Naive thymus-derived CD4-positive, alpha-beta T cell (primary cell): Measurements from ENCODE around the gene SNORC. TPM values are rescaled to one million over a fixed set of nuclear protein-coding genes. Genes with fewer than 3 reads are reported as not detected.

Source experiments
- ATAC-seq: fragments of 150-1000 bp; cut with Tn5 transposase; 2 replicates; pipeline ENCODE4 v1.10.0; 2021; ENCODE audit warnings: mild to moderate bottlenecking, moderate library complexity
- CTCF ChIA-PET: fragments of 350-600 bp; sonication (Branson Sonifier 250); formaldehyde crosslinking; loops from one replicate; lab custom pipeline; 2021; ENCODE audit warnings: antibody characterized with exemption; lab: Charles Lee
- POLR2A ChIA-PET: fragments of 350-600 bp; sonication (Branson Sonifier 250); formaldehyde crosslinking; loops from one replicate; lab custom pipeline; 2021; ENCODE audit warnings: antibody characterized with exemption, inconsistent platforms; lab: Charles Lee
- DNase-seq, 9 donors: peaks; one replicate each; pipeline versions ENCODE4 v3.0.0 to v3.0.0-alpha.2; 2020 to 2022; ENCODE audit warnings: mixed read lengths in 1 of 9
- H3K27ac ChIP-seq: one replicate; pipeline ENCODE4 v1.7.0; 2013; ENCODE audit warnings: mild to moderate bottlenecking, low read depth, low read length, moderate library complexity
- H3K27me3 ChIP-seq, 2 donors: one replicate each; pipeline ENCODE4 v1.7.0; 2013; ENCODE audit warnings: low read length in 2 of 2, mild to moderate bottlenecking in 2 of 2, moderate library complexity in 2 of 2; ENCODE audit not compliant: control insufficient read depth in 2 of 2, insufficient read depth in 2 of 2
- H3K36me3 ChIP-seq, 3 experiments: 1 replicate in 2 of 3; 2 replicates in 1 of 3; pipeline ENCODE4 v1.7.0; 2013; ENCODE audit warnings: low read length in 3 of 3, mild to moderate bottlenecking in 3 of 3, moderate library complexity in 1 of 3; ENCODE audit not compliant: insufficient read depth in 3 of 3, control insufficient read depth in 2 of 3
- H3K4me1 ChIP-seq, 2 donors: one replicate each; pipeline ENCODE4 v1.7.0; 2013; ENCODE audit warnings: low read length in 2 of 2, mild to moderate bottlenecking in 2 of 2, moderate library complexity in 1 of 2; ENCODE audit not compliant: control insufficient read depth in 2 of 2, insufficient read depth in 2 of 2
- H3K4me3 ChIP-seq: 2 replicates; pipeline ENCODE4 v1.7.0; 2013; ENCODE audit warnings: mild to moderate bottlenecking, low read length
- H3K9me3 ChIP-seq, 3 experiments: 1 replicate in 2 of 3; 2 replicates in 1 of 3; pipeline ENCODE4 v1.7.0; 2013; ENCODE audit warnings: low read length in 3 of 3; ENCODE audit not compliant: control insufficient read depth in 2 of 3
- H3K27ac Mint-ChIP-seq, 9 donors: one replicate each; pipeline ENCODE4 v1.8.0; 2020 to 2022; ENCODE audit warnings: mixed read lengths in 9 of 9, mild to moderate bottlenecking in 8 of 9, moderate library complexity in 5 of 9, inconsistent platforms in 2 of 9
- H3K27me3 Mint-ChIP-seq, 5 donors: one replicate each; pipeline ENCODE4 v1.8.0; 2021 to 2022; ENCODE audit warnings: mixed read lengths in 5 of 5, mild to moderate bottlenecking in 1 of 5
- H3K36me3 Mint-ChIP-seq, 5 donors: one replicate each; pipeline ENCODE4 v1.8.0; 2020 to 2022; ENCODE audit warnings: mixed read lengths in 5 of 5, mild to moderate bottlenecking in 3 of 5, inconsistent platforms in 1 of 5
- H3K4me1 Mint-ChIP-seq, 7 donors: one replicate each; pipeline ENCODE4 v1.8.0; 2020 to 2022; ENCODE audit warnings: mixed read lengths in 7 of 7, mild to moderate bottlenecking in 3 of 7, inconsistent platforms in 1 of 7
- H3K4me3 Mint-ChIP-seq, 10 donors: one replicate each; pipeline ENCODE4 v1.8.0; 2020 to 2022; ENCODE audit warnings: mild to moderate bottlenecking in 10 of 10, mixed read lengths in 10 of 10, moderate library complexity in 6 of 10, inconsistent platforms in 2 of 10
- H3K9me3 Mint-ChIP-seq, 11 donors: one replicate each; pipeline ENCODE4 v1.8.0; 2020 to 2022; ENCODE audit warnings: mixed read lengths in 11 of 11, mild to moderate bottlenecking in 4 of 11, inconsistent platforms in 1 of 11, moderate library complexity in 1 of 11
- intact Hi-C, 2 donors: fragments of 100-400 bp; cut with micrococcal nuclease; formaldehyde crosslinking; loops; one replicate each; pipeline ENCODE4 v1.15.1; 2023
- polyA plus RNA-seq, 2 donors: library from polyadenylated mRNA; unstranded; fragments of 300-500 nt; fragmentation: Illumina TruSeq; gene quantifications; one replicate each; pipeline ENCODE4 v1.2.3, GENCODE V29; 2021
- total RNA-seq, 6 experiments: library from RNA in 5 of 6; stranded (reverse) in 5 of 6; gene quantifications; 1 replicate in 5 of 6; 2 replicates in 1 of 6; pipeline ENCODE4 v1.2.3 and lab custom pipeline; 2021 to 2026

The SNORC gene
- total and polyA plus RNA-seq, 7 experiments from 2014 or later, result 1.2 to 3.6 (median 1.6) TPM; not detected in 2

- Mint-ChIP-seq H3K9me3 (peaks cover 0 to 1% (median 0%) of the 10 kb centered on the region in 11 donors), H3K4me3 (no peak overlapping the region), H3K27me3 (no peaks in the 10 kb centered on the region), H3K4me1 (no peaks in the 10 kb centered on the region), H3K27ac (no peak overlapping the region), H3K36me3 (no peaks in the 10 kb centered on the region)
- H3K4me1 ChIP-seq, result no peaks in the 10 kb centered on the region
- no peak overlapping the region for H3K27ac ChIP-seq
- no peaks in the 10 kb centered on the region for H3K9me3 ChIP-seq
- no peaks in the 10 kb centered on the region for H3K36me3 ChIP-seq
- no peak for DNase-seq
- intact Hi-C loops, result no loop called here
- POLR2A ChIA-PET, result no interaction called here
- CTCF ChIA-PET, result interaction anchor here (0.8 kb wide), 1 partner anchor 30 kb away, joined by 3 read pairs; no protein-coding TSS in a partner anchor
- ATAC-seq, result no peak
- H3K27me3 ChIP-seq, result no peaks in the 10 kb centered on the region
- H3K4me3 ChIP-seq, result no peak overlapping the region
Observed at GRCh38 chr2:232884549-232885263, 14.6 kb downstream of the SNORC start.

GRCh38 chr2:232885264-232885961 lies 15.3 kb downstream of the SNORC start:
- H3K4me3 Mint-ChIP-seq, result no peak overlapping the region
- ChIA-PET POLR2A (no interaction called here), CTCF (no interaction called here)

GRCh38 chr2:232886176-232886575 lies 16.1 kb downstream of the SNORC start:
- Mint-ChIP-seq H3K4me3 (no peak overlapping the region), H3K4me1 (no peaks in the 10 kb centered on the region), H3K27ac (no peak overlapping the region), H3K9me3 (peaks cover 0 to 1% (median 0%) of the 10 kb centered on the region in 11 donors), H3K27me3 (peaks cover 0 to 10% (median 4%) of the 10 kb centered on the region in 5 donors), H3K36me3 (no peaks in the 10 kb centered on the region)
- H3K4me3 ChIP-seq, result no peak overlapping the region
- ATAC-seq (no peak), DNase-seq (no peak)
- no peaks in the 10 kb centered on the region for H3K36me3 ChIP-seq
- H3K27me3 ChIP-seq, result no peaks in the 10 kb centered on the region
- no peaks in the 10 kb centered on the region for H3K4me1 ChIP-seq
- POLR2A ChIA-PET, result no interaction called here
- H3K9me3 ChIP-seq, result no peaks in the 10 kb centered on the region
- no peak overlapping the region for H3K27ac ChIP-seq
- intact Hi-C loops, result no loop called here
- CTCF ChIA-PET, result no interaction called here

More at GRCh38 chr2:232885264-232885961, 15.3 kb downstream of the SNORC start:
- H3K36me3 Mint-ChIP-seq, result no peaks in the 10 kb centered on the region
- Histone ChIP-seq H3K36me3 (no peaks in the 10 kb centered on the region), H3K27ac (no peak overlapping the region), H3K4me3 (no peak overlapping the region), H3K27me3 (no peaks in the 10 kb centered on the region), H3K9me3 (no peaks in the 10 kb centered on the region), H3K4me1 (no peaks in the 10 kb centered on the region)
- peaks cover 0 to 1% (median 0%) of the 10 kb centered on the region in 11 donors for H3K9me3 Mint-ChIP-seq
- H3K27ac Mint-ChIP-seq, result no peak overlapping the region
- intact Hi-C loops, result no loop called here
- ATAC-seq (no peak), DNase-seq (no peak)
- no peaks in the 10 kb centered on the region for H3K4me1 Mint-ChIP-seq
- H3K27me3 Mint-ChIP-seq, result peaks cover 0 to 3% (median 0%) of the 10 kb centered on the region in 5 donors

DNA sequence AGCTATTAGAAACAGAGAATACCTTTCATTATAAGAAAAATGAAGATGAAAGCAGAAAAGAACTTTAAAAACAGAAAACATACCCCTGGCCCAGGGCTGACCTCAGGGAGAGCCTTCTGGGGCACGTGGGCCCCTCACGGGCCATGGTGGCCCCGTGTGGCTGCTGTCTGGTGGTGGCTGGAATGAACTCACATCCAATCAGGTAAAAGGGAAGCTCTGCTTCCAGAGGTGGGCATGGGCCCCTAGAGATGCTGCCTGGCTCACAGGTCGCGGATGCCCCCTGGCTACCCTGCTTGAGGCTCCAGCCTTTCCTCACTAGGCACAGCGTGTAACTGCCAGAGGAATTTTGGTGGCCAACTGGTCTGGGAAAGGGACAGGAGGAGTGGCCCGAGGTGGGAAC lies 16.6 kb downstream of the SNORC start:
- Histone ChIP-seq H3K36me3 (no peaks in the 10 kb centered on the region), H3K4me1 (no peaks in the 10 kb centered on the region), H3K27me3 (no peaks in the 10 kb centered on the region), H3K4me3 (no peak overlapping the region), H3K9me3 (no peaks in the 10 kb centered on the region), H3K27ac (no peak overlapping the region)
- Mint-ChIP-seq H3K4me1 (no peaks in the 10 kb centered on the region), H3K4me3 (no peak overlapping the region), H3K9me3 (peaks cover 0 to 1% (median 0%) of the 10 kb centered on the region in 11 donors), H3K27ac (no peak overlapping the region), H3K27me3 (peaks cover 0 to 11% (median 5%) of the 10 kb centered on the region in 5 donors), H3K36me3 (no peaks in the 10 kb centered on the region)
- no peak for DNase-seq
- ChIA-PET POLR2A (no interaction called here), CTCF (no interaction called here)
- intact Hi-C loops, result no loop called here
- ATAC-seq, result no peak

GRCh38 chr2:232887171-232887850 lies 17.2 kb downstream of the SNORC start:
- no peaks in the 10 kb centered on the region for H3K36me3 ChIP-seq
- intact Hi-C loops, result no loop called here
- no peak overlapping the region for H3K4me3 ChIP-seq
- no peak overlapping the region for H3K27ac ChIP-seq
- H3K27me3 ChIP-seq, result no peaks in the 10 kb centered on the region
- no peaks in the 10 kb centered on the region for H3K36me3 Mint-ChIP-seq
- POLR2A ChIA-PET, result no interaction called here
- DNase-seq (no peak), ATAC-seq (no peak)
- CTCF ChIA-PET, result no interaction called here
- H3K9me3 Mint-ChIP-seq, result peaks cover 0 to 1% (median 0%) of the 10 kb centered on the region in 11 donors
- H3K27ac Mint-ChIP-seq, result no peak overlapping the region
- no peaks in the 10 kb centered on the region for H3K9me3 ChIP-seq
- no peaks in the 10 kb centered on the region for H3K4me1 Mint-ChIP-seq
- H3K27me3 Mint-ChIP-seq, result peaks cover 0 to 17% (median 11%) of the 10 kb centered on the region in 5 donors
- H3K4me3 Mint-ChIP-seq, result no peak overlapping the region
- H3K4me1 ChIP-seq, result no peaks in the 10 kb centered on the region

DNA sequence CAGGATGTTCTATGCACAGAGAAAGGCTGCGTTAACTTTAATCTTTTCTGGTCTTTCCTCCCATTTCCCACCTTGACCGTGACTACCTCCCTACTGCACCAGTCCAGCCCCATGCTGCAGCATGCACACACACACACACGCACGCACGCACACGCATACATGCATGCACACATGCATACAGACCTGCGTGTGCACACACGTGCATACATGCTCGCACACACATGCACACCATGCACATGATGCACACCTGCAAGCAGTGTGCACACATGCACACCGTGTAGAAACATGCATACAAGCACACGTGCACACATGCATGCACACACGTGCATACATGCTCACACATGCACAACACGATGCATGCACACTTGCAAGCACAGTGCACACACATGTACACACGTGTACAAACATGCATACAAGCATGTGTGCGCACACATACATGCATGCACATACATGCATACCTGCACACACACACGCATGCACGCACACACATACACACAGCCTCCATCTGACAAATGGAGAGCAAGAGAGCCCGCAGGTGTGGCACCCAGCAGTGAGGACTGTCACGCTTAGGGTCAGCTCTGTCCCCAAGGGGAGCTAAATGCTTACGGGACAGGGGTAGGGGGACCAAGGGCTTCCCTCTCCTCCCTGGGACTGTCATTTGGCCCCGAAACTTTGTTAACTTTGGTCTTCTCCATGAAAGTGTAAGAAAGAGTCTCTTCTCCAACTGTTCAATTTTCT lies 18.2 kb downstream of the SNORC start:
- no peak for DNase-seq
- H3K27ac ChIP-seq, result no peak overlapping the region
- intact Hi-C loops, result no loop called here

More for the DNA sequence above, 18.2 kb downstream of the SNORC start:
- Mint-ChIP-seq H3K9me3 (no peaks in the 10 kb centered on the region), H3K36me3 (no peaks in the 10 kb centered on the region), H3K4me1 (no peaks in the 10 kb centered on the region), H3K4me3 (no peak overlapping the region), H3K27ac (no peak overlapping the region), H3K27me3 (peaks cover 0 to 25% (median 16%) of the 10 kb centered on the region in 5 donors)
- ChIA-PET POLR2A (no interaction called here), CTCF (no interaction called here)
- no peak for ATAC-seq
- H3K27me3 ChIP-seq, result no peaks in the 10 kb centered on the region
- no peaks in the 10 kb centered on the region for H3K9me3 ChIP-seq
- no peaks in the 10 kb centered on the region for H3K36me3 ChIP-seq
- H3K4me1 ChIP-seq, result no peaks in the 10 kb centered on the region
- no peak overlapping the region for H3K4me3 ChIP-seq
